ENCODE measurements around the gene RAB5B. TPM values are rescaled to one million over a fixed set of nuclear protein-coding genes. Genes with fewer than 3 reads are reported as not detected.

RAB5B gene
- polyA plus RNA-seq, 3 donors: 149 to 175 (median 158) TPM

- no peak for DNase-seq
Observed at GRCh38 chr12:55935738-55936151, 38.1 kb upstream of the RAB5B start.

- DNase-seq: no peak
Observed at GRCh38 chr12:55937981-55938380, 35.9 kb upstream of the RAB5B start.

- DNase-seq: no peak
Observed at GRCh38 chr12:55938826-55939501, 34.9 kb upstream of the RAB5B start.

GRCh38 chr12:55940065-55940732 lies 33.7 kb upstream of the RAB5B start:
- peak; percentile 83 for DNase-seq

GRCh38 chr12:55942055-55942454 lies 31.8 kb upstream of the RAB5B start:
- DNase-seq: no peak

GRCh38 chr12:55942577-55943136 lies 31.2 kb upstream of the RAB5B start:
- no peak for DNase-seq

- DNase-seq: no peak
Observed at GRCh38 chr12:55946553-55946952, 27.3 kb upstream of the RAB5B start.

GRCh38 chr12:55955344-55955743 lies 18.5 kb upstream of the RAB5B start:
- no peak for DNase-seq

- DNase-seq: no peak
Observed at GRCh38 chr12:55955800-55956508, 17.9 kb upstream of the RAB5B start.

GRCh38 chr12:55957106-55957859 lies 16.6 kb upstream of the RAB5B start:
- no peak for DNase-seq

GRCh38 chr12:55963760-55964159 lies 10.1 kb upstream of the RAB5B start:
- no peak for DNase-seq

GRCh38 chr12:55965240-55965639 lies 8.6 kb upstream of the RAB5B start:
- no peak for DNase-seq

GRCh38 chr12:55965941-55966407 lies 7.9 kb upstream of the RAB5B start, which contains the start of gene PMEL:
Gene PMEL, minus strand, starts transcription at chr12:55966042. Its CDS starts 31 bp downstream, at chr12:55966011.
- peak; percentile 30 for DNase-seq

- DNase-seq: peak; percentile 90
Observed at GRCh38 chr12:55966408-55967281, 7.2 kb upstream of the RAB5B start, which contains the start of gene CDK2. Gene CDK2, plus strand, starts transcription at chr12:55966830. Its CDS starts 179 bp downstream, at chr12:55967009.

- no peak for DNase-seq
Observed at GRCh38 chr12:55969356-55969755, 4.5 kb upstream of the RAB5B start.

- no peak for DNase-seq
Observed at GRCh38 chr12:55970775-55971174, 3.1 kb upstream of the RAB5B start.

- DNase-seq: no peak
Observed at GRCh38 chr12:55972042-55972441, 1.8 kb upstream of the RAB5B start.

GRCh38 chr12:55972456-55972855 lies 1.4 kb upstream of the RAB5B start:
- no peak for DNase-seq

GRCh38 chr12:55972911-55973598 lies 823 bp upstream of the RAB5B start:
- no peak for DNase-seq

- DNase-seq: peak; percentile 64
Observed at GRCh38 chr12:55974308-55974730, 441 bp downstream of the RAB5B start.
